Posterior cingulate gyrus (tissue), 11 donors: ENCODE data around the gene IL36G.
A peak's percentile ranks its signal among the peaks of the same experiment; 100 is the strongest.
"Not testable (repeated sequence)": the region's sequence is repeated elsewhere in the genome, so short reads cannot be mapped to it uniquely, and the experiment has no call there.

Source experiments
- DNase-seq, 10 donors: peaks; one replicate each; pipeline versions ENCODE4 v3.0.0 to v3.0.0-alpha.2; 2020 to 2021; ENCODE audit warnings: mixed read lengths in 3 of 10
- intact Hi-C: fragments of 100-400 bp; cut with DNase I; formaldehyde crosslinking; loops from one replicate; pipeline ENCODE4 v1.15.1; 2023

The IL36G gene

GRCh38 chr2:112977559-112978056 is at the start of gene IL36G:
TSS of gene IL36G (plus strand) at chr2:112978006. CDS start at chr2:112978639, 633 bp downstream.
- intact Hi-C loops: no loop called here
- DNase-seq: no peak

- DNase-seq: no peak
- intact Hi-C loops: no loop called here
These were observed 44.5 kb upstream of the IL36G start for GRCh38 chr2:112933261-112933660.

GRCh38 chr2:112934117-112934516 is 43.7 kb upstream of the IL36G start:
- intact Hi-C loops, DNase-seq: not testable (repeated sequence)

- no peak for DNase-seq
These were observed 40.9 kb upstream of the IL36G start for GRCh38 chr2:112936927-112937232.

GRCh38 chr2:112938904-112939303 is 38.9 kb upstream of the IL36G start:
- intact Hi-C loops: no loop called here
- no peak for DNase-seq

More at GRCh38 chr2:112936927-112937232, 40.9 kb upstream of the IL36G start:
- intact Hi-C loops: no loop called here

GRCh38 chr2:112939425-112939824 is 38.4 kb upstream of the IL36G start:
- DNase-seq: no peak
- intact Hi-C loops: no loop called here

GRCh38 chr2:112940859-112941625 is 36.8 kb upstream of the IL36G start:
- intact Hi-C loops: loop anchor here (1.0 to 10.0 kb wide), 2 partner anchors 192 to 316 kb away; no protein-coding TSS in a partner anchor

GRCh38 chr2:112941753-112942653 is 35.8 kb upstream of the IL36G start:
- intact Hi-C loops: loop anchor here (1.0 to 10.0 kb wide), 2 partner anchors 193 to 317 kb away; no protein-coding TSS in a partner anchor

More at GRCh38 chr2:112940859-112941625, 36.8 kb upstream of the IL36G start:
- DNase-seq: no peak

GRCh38 chr2:112942654-112943002 is 35.2 kb upstream of the IL36G start:
- no peak for DNase-seq
- intact Hi-C loops: loop anchor here (10.0 kb wide), 1 partner anchor 318 kb away; no protein-coding TSS in a partner anchor

More at GRCh38 chr2:112941753-112942653, 35.8 kb upstream of the IL36G start:
- DNase-seq: peak; percentile 57 to 97 (median 80)

- intact Hi-C loops: loop anchor here (10.0 kb wide), 1 partner anchor 320 kb away; no protein-coding TSS in a partner anchor
- no peak for DNase-seq
These were observed 32.8 kb upstream of the IL36G start for GRCh38 chr2:112944971-112945370.

GRCh38 chr2:112946086-112946485 is 31.7 kb upstream of the IL36G start:
- intact Hi-C loops: loop anchor here (10.0 kb wide), 1 partner anchor 321 kb away; no protein-coding TSS in a partner anchor
- no peak for DNase-seq

GRCh38 chr2:112947374-112947773 is 30.4 kb upstream of the IL36G start:
- DNase-seq: no peak
- intact Hi-C loops: loop anchor here (10.0 kb wide), 1 partner anchor 323 kb away; no protein-coding TSS in a partner anchor

GRCh38 chr2:112949456-112949855 is 28.4 kb upstream of the IL36G start:
- DNase-seq: no peak
- intact Hi-C loops: loop anchor here (10.0 kb wide), 1 partner anchor 325 kb away; no protein-coding TSS in a partner anchor

- DNase-seq: no peak
- intact Hi-C loops: no loop called here
These were observed 23.4 kb upstream of the IL36G start for GRCh38 chr2:112954364-112954763.

GRCh38 chr2:112957511-112957910 is 20.3 kb upstream of the IL36G start:
- intact Hi-C loops: loop anchor here (5.0 kb wide), 1 partner anchor 205 kb away; no protein-coding TSS in a partner anchor
- DNase-seq: no peak

- DNase-seq: peak in 2 of 10 donors; percentile 11 to 16
- intact Hi-C loops: loop anchor here (5.0 kb wide), 1 partner anchor 206 kb away; no protein-coding TSS in a partner anchor
These were observed 19.2 kb upstream of the IL36G start for GRCh38 chr2:112958428-112959108.

- no peak for DNase-seq
- intact Hi-C loops: loop anchor here (5.0 kb wide), 1 partner anchor 207 kb away; no protein-coding TSS in a partner anchor
These were observed 18.5 kb upstream of the IL36G start for GRCh38 chr2:112959109-112959812.

- intact Hi-C loops: no loop called here
- no peak for DNase-seq
These were observed 17.5 kb upstream of the IL36G start for GRCh38 chr2:112960230-112960825.
